Left lung (tissue), 10 donors: Measurements from ENCODE around the gene PRKCZ. TPM values are rescaled to one million over a fixed set of nuclear protein-coding genes. Genes with fewer than 3 reads are reported as not detected.
A peak's percentile ranks its signal among the peaks of the same experiment; 100 is the strongest.

ENCODE experiments used
- ATAC-seq: fragments of 200-7000 bp; cut with Tn5 transposase; one replicate; pipeline ENCODE4 v1.9.1; 2020; ENCODE audit warnings: moderate library complexity
- DNase-seq, 4 donors: peaks; one replicate each; pipeline ENCODE4 v3.0.0-alpha.2; 2013 to 2020
- H3K27ac ChIP-seq, 2 donors: fragments of 200-600 bp; sonication (generic) in 1 of 2; one replicate each; pipeline versions ENCODE4 v1.5.0 to v1.8.0; 2020 to 2021
- H3K27me3 ChIP-seq, 2 donors: fragments of 200-600 bp; sonication (generic) in 1 of 2; one replicate each; pipeline versions ENCODE4 v1.5.0 to v1.8.0; 2020 to 2021
- H3K36me3 ChIP-seq, 2 donors: fragments of 200-600 bp; sonication (generic) in 1 of 2; one replicate each; pipeline versions ENCODE4 v1.5.0 to v1.8.0; 2020 to 2021
- H3K4me1 ChIP-seq, 2 donors: fragments of 200-600 bp; one replicate each; pipeline ENCODE4 v1.8.0; 2021
- H3K4me3 ChIP-seq, 2 donors: fragments of 200-600 bp; sonication (generic) in 1 of 2; one replicate each; pipeline versions ENCODE4 v1.5.0 to v1.8.0; 2020 to 2021; ENCODE audit warnings: mild to moderate bottlenecking in 1 of 2
- H3K9me3 ChIP-seq, 2 donors: fragments of 200-600 bp; sonication (generic) in 1 of 2; one replicate each; pipeline versions ENCODE4 v1.5.0 to v1.8.0; 2020 to 2021
- intact Hi-C, 2 donors: fragments of 100-400 bp; cut with DNase I; formaldehyde crosslinking; loops; one replicate each; pipeline versions ENCODE4 v1.11.2 to v1.14.2; 2022
- polyA plus RNA-seq, 6 donors: library from polyadenylated mRNA; unstranded; fragments of 120-200 nt; gene quantifications; one replicate each; pipeline ENCODE4 v1.2.1, GENCODE V29; 2013; ENCODE audit not compliant: insufficient read length in 6 of 6
- total RNA-seq, 2 donors: library from RNA; stranded (reverse); fragmentation: NEBNext Ultra II Directional; extraction: Animal tissue kit (Norgen Biotek cat#: 25700); gene quantifications; one replicate each; pipeline ENCODE4 v1.2.1, GENCODE V29; 2021
- TF ChIP-seq, protein P1 (sequence below), 2 donors: fragments of 200-600 bp; sonication (generic) in 1 of 2; IDR thresholded peaks; one replicate each; pipeline versions ENCODE4 v1.5.0 to v1.8.0; 2021; ENCODE audit warnings: antibody characterized with exemption in 2 of 2
- donor health status: DM: no; HTN: yes; CAD: no.
- donor health status: DM: no; HTN: no; CAD: no.

PRKCZ gene
- total and polyA plus RNA-seq, 8 donors = 37.5 to 129 (median 48.0) TPM

DNA sequence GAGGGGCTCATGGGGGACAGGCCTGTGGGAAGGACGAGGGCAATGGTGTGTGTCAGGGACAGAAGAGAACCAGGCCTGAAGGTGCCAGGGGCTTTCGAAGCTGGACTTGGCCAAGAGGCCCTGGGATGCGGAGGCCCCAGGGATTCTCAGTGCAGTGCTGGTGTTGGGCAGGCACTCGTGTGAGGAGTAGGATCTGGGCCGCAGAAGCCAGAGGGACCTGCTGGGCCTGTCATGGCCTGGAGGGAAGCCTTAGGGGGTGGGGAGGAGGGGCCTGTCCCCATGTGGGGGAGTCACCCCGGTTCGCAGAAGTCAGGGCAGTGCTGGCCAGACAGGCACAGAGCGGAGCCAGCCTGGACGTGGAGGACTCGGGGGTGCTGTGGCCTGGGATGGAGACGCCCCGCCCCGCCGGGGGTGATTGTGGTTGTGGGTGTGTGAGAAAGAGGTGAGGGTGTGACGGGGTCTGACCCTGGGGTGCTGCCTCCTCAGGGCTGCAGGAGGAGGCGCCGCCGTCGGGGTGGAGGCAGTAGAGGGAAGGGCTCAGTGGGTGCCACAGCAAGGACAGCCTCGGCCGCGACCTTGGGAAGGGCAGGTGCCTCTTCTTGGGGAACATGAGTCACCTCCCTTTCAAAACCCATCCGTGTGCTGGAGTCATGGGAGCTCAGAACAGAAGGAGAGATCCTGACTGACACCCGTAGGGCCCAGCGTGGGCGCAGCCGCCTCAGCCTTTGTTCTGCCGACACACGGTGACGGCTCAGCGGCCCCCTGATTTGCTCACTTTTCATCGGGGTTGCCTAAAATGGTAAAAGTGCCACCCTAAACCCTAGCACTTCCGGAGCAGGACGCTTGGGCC is 110.5 kb downstream of the PRKCZ start:
- TF ChIP-seq, protein P1, sequence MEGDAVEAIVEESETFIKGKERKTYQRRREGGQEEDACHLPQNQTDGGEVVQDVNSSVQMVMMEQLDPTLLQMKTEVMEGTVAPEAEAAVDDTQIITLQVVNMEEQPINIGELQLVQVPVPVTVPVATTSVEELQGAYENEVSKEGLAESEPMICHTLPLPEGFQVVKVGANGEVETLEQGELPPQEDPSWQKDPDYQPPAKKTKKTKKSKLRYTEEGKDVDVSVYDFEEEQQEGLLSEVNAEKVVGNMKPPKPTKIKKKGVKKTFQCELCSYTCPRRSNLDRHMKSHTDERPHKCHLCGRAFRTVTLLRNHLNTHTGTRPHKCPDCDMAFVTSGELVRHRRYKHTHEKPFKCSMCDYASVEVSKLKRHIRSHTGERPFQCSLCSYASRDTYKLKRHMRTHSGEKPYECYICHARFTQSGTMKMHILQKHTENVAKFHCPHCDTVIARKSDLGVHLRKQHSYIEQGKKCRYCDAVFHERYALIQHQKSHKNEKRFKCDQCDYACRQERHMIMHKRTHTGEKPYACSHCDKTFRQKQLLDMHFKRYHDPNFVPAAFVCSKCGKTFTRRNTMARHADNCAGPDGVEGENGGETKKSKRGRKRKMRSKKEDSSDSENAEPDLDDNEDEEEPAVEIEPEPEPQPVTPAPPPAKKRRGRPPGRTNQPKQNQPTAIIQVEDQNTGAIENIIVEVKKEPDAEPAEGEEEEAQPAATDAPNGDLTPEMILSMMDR (IDR thresholded peaks at IDR 0.05) = no peak
- H3K27ac ChIP-seq = no peak overlapping the region
- intact Hi-C loops = no loop called here
- peaks cover 0 to 4% of the 10 kb centered on the region in 2 donors for H3K9me3 ChIP-seq
- H3K4me3 ChIP-seq = no peak overlapping the region
- DNase-seq (no peak), ATAC-seq (peak; percentile 16)
- H3K4me1 ChIP-seq = peaks cover 0 to 7% of the 10 kb centered on the region in 2 donors
- peaks cover 0 to 44% of the 10 kb centered on the region in 2 donors for H3K36me3 ChIP-seq
- no peaks in the 10 kb centered on the region for H3K27me3 ChIP-seq

DNA sequence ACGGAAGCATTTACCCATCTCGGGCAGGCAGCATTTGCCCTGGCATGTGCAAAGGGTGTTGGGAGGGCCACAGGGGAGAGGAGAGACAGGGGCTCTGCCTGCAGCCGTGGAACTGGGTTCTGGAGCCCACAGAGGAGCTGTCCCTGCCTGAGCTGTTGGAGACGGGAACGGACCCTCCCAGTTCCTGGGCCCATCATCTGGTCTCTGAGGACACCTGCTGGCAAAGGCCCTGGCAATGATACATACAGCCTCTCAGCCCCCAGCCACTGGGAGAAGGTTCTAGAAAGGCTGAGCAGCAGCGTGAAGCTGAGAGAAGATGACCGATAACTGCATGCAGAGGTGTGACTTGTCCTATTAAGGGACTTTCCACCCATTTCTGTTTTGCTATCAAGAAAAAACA is 113.0 kb downstream of the PRKCZ start:
- ATAC-seq (no peak), DNase-seq (no peak)
- Histone ChIP-seq H3K4me1 (peaks cover 0 to 7% of the 10 kb centered on the region in 2 donors), H3K27me3 (no peaks in the 10 kb centered on the region), H3K4me3 (no peak overlapping the region), H3K9me3 (peaks cover 0 to 4% of the 10 kb centered on the region in 2 donors), H3K36me3 (peaks cover 0 to 21% of the 10 kb centered on the region in 2 donors), H3K27ac (no peak overlapping the region)
- TF ChIP-seq, protein P1 (IDR thresholded peaks at IDR 0.05) = no peak
- intact Hi-C loops = no loop called here

DNA sequence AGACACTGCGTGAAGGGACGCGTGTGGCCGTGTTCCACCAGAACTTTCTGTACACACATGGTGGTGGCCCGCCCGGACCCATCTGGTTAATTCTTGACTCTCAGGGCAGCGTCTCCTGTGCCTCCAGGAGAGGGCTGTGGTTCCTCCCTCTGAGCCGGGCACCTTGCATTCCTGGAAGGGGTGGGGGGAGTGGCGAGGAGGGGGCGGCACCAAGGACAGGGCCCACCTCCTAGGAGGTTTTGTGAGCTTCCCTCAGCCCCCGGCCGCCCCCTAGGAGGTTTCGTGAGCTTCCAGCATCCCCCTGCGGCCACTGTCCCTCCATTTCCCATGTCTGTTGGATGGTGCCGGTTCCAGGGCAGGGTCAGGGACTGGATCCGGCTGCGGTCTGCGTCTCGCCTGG is 115.4 kb downstream of the PRKCZ start:
- H3K4me1 ChIP-seq = no peaks in the 10 kb centered on the region
- H3K4me3 ChIP-seq = no peak overlapping the region
- TF ChIP-seq, protein P1 (IDR thresholded peaks at IDR 0.05) = no peak
- ATAC-seq (no peak), DNase-seq (no peak)
- H3K9me3 ChIP-seq = peaks cover 0 to 4% of the 10 kb centered on the region in 2 donors
- intact Hi-C loops = no loop called here
- H3K36me3 ChIP-seq = peaks cover 0 to 13% of the 10 kb centered on the region in 2 donors
- no peak overlapping the region for H3K27ac ChIP-seq
- no peaks in the 10 kb centered on the region for H3K27me3 ChIP-seq

DNA sequence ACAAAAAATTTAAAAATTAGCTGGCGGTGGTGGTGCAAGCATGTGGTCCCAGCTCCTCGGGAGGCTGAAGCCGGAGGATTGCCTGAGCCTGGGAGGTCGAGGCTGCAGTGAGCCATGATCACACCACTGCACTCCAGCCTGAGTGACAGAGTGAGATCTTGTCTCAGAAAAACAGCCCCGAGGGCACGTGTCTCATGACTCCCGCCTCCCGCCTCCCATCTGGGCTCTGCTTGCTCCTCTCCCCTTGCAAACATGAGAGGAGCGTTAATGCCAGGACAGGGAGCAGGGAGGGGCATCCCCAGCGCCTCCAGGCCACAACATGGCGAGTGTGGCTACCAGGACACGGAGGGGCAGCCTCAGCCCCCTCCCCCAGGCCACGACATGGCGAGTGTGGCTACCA is 116.0 kb downstream of the PRKCZ start:
- Histone ChIP-seq H3K4me1 (no peaks in the 10 kb centered on the region), H3K36me3 (peaks cover 0 to 15% of the 10 kb centered on the region in 2 donors), H3K9me3 (peaks cover 0 to 4% of the 10 kb centered on the region in 2 donors), H3K27ac (no peak overlapping the region), H3K27me3 (no peaks in the 10 kb centered on the region), H3K4me3 (no peak overlapping the region)
- TF ChIP-seq, protein P1 (IDR thresholded peaks at IDR 0.05) = no peak
- intact Hi-C loops = no loop called here
- no peak for DNase-seq
- ATAC-seq = no peak

DNA sequence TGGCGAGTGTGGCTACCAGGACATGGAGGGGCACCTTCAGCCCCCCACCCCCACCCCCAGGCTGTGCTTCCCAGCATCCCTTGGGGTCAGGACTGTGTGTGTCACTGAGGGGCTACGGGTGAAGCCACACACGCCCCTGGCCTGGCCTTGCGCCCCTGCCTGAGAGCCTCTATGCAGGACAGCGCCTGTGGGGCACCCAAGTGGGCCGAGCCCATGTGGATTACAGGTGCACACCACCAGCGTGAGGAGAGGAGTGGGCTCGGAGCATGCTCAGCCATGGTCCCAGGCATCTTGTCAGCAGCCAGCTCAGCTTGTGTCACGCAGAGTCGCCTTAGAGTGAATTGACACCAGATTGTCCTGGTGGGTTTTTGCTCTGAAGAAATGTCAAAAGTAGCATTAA is 116.5 kb downstream of the PRKCZ start:
- Histone ChIP-seq H3K4me1 (no peaks in the 10 kb centered on the region), H3K27me3 (no peaks in the 10 kb centered on the region), H3K27ac (no peak overlapping the region), H3K9me3 (peaks cover 0 to 4% of the 10 kb centered on the region in 2 donors), H3K4me3 (no peak overlapping the region), H3K36me3 (peaks cover 0 to 16% of the 10 kb centered on the region in 2 donors)
- no peak for ATAC-seq
- TF ChIP-seq, protein P1 (IDR thresholded peaks at IDR 0.05) = no peak
- intact Hi-C loops = no loop called here
- no peak for DNase-seq
